CD14-positive monocyte (primary cell): ENCODE measurements around the gene ZDHHC14. TPM values are rescaled to one million over a fixed set of nuclear protein-coding genes. Genes with fewer than 3 reads are reported as not detected.
"Not testable (repeated sequence)": the region's sequence is repeated elsewhere in the genome, so short reads cannot be mapped to it uniquely, and the experiment has no call there.

Source experiments
- DNase-seq, 3 donors: peaks; one replicate each; pipeline ENCODE4 v3.0.0-alpha.2; 2011 to 2022
- H2AFZ ChIP-seq: 2 replicates; pipeline ENCODE4 v1.6.0; 2012; ENCODE audit warnings: mild to moderate bottlenecking, low read depth, low read length, inconsistent platforms; ENCODE audit not compliant: insufficient read depth, poor library complexity, severe bottlenecking
- H3K27ac ChIP-seq, 2 donors: 1 replicate in 1 of 2; 2 replicates in 1 of 2; pipeline ENCODE4 v1.5.1; 2012 to 2013; ENCODE audit warnings: low read length in 2 of 2, control low read depth in 1 of 2, inconsistent platforms in 1 of 2, low read depth in 1 of 2, mild to moderate bottlenecking in 1 of 2
- H3K27me3 ChIP-seq, 2 donors: one replicate each; pipeline versions ENCODE4 v1.6.0 to v1.6.1; 2011 to 2013; ENCODE audit warnings: low read length in 2 of 2; ENCODE audit not compliant: control insufficient read depth in 2 of 2, insufficient read depth in 2 of 2
- H3K36me3 ChIP-seq, 2 donors: replicated peaks in 1 of 2; 1 replicate in 1 of 2; 2 replicates in 1 of 2; pipeline versions ENCODE4 v1.5.1 to v1.6.1; 2012 to 2013; ENCODE audit warnings: low read length in 2 of 2, control low read depth in 1 of 2, inconsistent platforms in 1 of 2, mild to moderate bottlenecking in 1 of 2; ENCODE audit not compliant: insufficient read depth in 2 of 2, control insufficient read depth in 1 of 2
- H3K4me1 ChIP-seq, 2 donors: 1 replicate in 1 of 2; 2 replicates in 1 of 2; pipeline versions ENCODE4 v1.5.1 to v1.6.1; 2012 to 2013; ENCODE audit warnings: low read length in 2 of 2, control low read depth in 1 of 2, inconsistent platforms in 1 of 2, mild to moderate bottlenecking in 1 of 2, moderate library complexity in 1 of 2; ENCODE audit not compliant: insufficient read depth in 2 of 2, control insufficient read depth in 1 of 2
- H3K4me2 ChIP-seq: replicated peaks from 2 replicates; pipeline ENCODE3; 2012; ENCODE audit warnings: low read length, moderate library complexity, mild to moderate bottlenecking; ENCODE audit not compliant: poor library complexity, severe bottlenecking; ENCODE audit errors: extremely low read depth
- H3K4me3 ChIP-seq, 3 experiments: fragments of 200-600 bp in 1 of 3; sonication (generic) in 1 of 3; replicated peaks in 1 of 3; 1 replicate in 2 of 3; 2 replicates in 1 of 3; pipeline ENCODE4 v1.5.1; 2011 to 2013; ENCODE audit warnings: low read length in 3 of 3, mild to moderate bottlenecking in 3 of 3, control low read depth in 2 of 3, low read depth in 2 of 3, inconsistent platforms in 1 of 3, moderate library complexity in 1 of 3
- H3K79me2 ChIP-seq: 2 replicates; pipeline ENCODE4 v1.6.0; 2012; ENCODE audit warnings: mild to moderate bottlenecking, control low read depth, inconsistent platforms, low read length, moderate library complexity; ENCODE audit not compliant: insufficient read depth
- H3K9ac ChIP-seq: 2 replicates; pipeline ENCODE4 v1.6.0; 2017; ENCODE audit warnings: low read length, mild to moderate bottlenecking; ENCODE audit not compliant: insufficient read depth, poor library complexity, severe bottlenecking
- H3K9me3 ChIP-seq, 2 donors: replicated peaks in 1 of 2; 1 replicate in 1 of 2; 2 replicates in 1 of 2; pipeline versions ENCODE4 v1.5.1 to v1.6.1; 2012 to 2013; ENCODE audit warnings: low read length in 2 of 2, control low read depth in 1 of 2; ENCODE audit not compliant: control insufficient read depth in 1 of 2, insufficient read depth in 1 of 2
- H4K20me1 ChIP-seq: 2 replicates; pipeline ENCODE4 v1.6.0; 2012; ENCODE audit warnings: mild to moderate bottlenecking, low read length, control low read depth, moderate library complexity; ENCODE audit not compliant: insufficient read depth
- H3K27ac Mint-ChIP-seq, 7 donors: one replicate each; pipeline ENCODE4 v1.8.0; 2020; ENCODE audit warnings: mild to moderate bottlenecking in 7 of 7, mixed read lengths in 7 of 7, moderate library complexity in 6 of 7, inconsistent platforms in 2 of 7
- H3K27me3 Mint-ChIP-seq, 3 donors: one replicate each; pipeline ENCODE4 v1.8.0; 2021 to 2022; ENCODE audit warnings: low read depth in 3 of 3, mild to moderate bottlenecking in 3 of 3, mixed read lengths in 3 of 3, moderate library complexity in 3 of 3, inconsistent platforms in 1 of 3
- H3K36me3 Mint-ChIP-seq, 2 donors: one replicate each; pipeline ENCODE4 v1.8.0; 2020; ENCODE audit warnings: mixed read lengths in 2 of 2, inconsistent platforms in 1 of 2, mild to moderate bottlenecking in 1 of 2
- H3K4me1 Mint-ChIP-seq: one replicate; pipeline ENCODE4 v1.8.0; 2020; ENCODE audit warnings: mild to moderate bottlenecking, mixed read lengths
- H3K4me3 Mint-ChIP-seq, 2 donors: one replicate each; pipeline ENCODE4 v1.8.0; 2020; ENCODE audit warnings: mild to moderate bottlenecking in 2 of 2, mixed read lengths in 2 of 2, moderate library complexity in 1 of 2
- H3K9me3 Mint-ChIP-seq, 7 donors: one replicate each; pipeline ENCODE4 v1.8.0; 2020 to 2022; ENCODE audit warnings: mixed read lengths in 7 of 7, mild to moderate bottlenecking in 6 of 7, moderate library complexity in 6 of 7, inconsistent platforms in 2 of 7
- CTCF ChIP-seq: fragments of 200-600 bp; IDR thresholded peaks from one replicate; pipeline ENCODE4 v1.8.0; 2022; ENCODE audit warnings: antibody characterized with exemption, mild to moderate bottlenecking
- WGBS: methylation state at CpG from one replicate; pipeline ENCODE4 v1.1.5; 2013; ENCODE audit warnings: missing lambda C conversion rate; ENCODE audit not compliant: insufficient coverage; 5-methylcytosine and 5-hydroxymethylcytosine counted together
- intact Hi-C, 2 donors: fragments of 100-400 bp; cut with micrococcal nuclease; formaldehyde crosslinking; loops; one replicate each; pipeline versions ENCODE4 v1.15.0 to v1.15.1; 2023
- polyA plus RNA-seq, 3 donors: library from polyadenylated mRNA; depleted of rRNA in 1 of 3; unstranded in 2 of 3; stranded (reverse) in 1 of 3; fragments of 300-500 nt in 2 of 3; fragments of >200 nt in 1 of 3; fragmentation: Illumina TruSeq in 2 of 3; gene quantifications; 1 replicate in 2 of 3; 2 replicates in 1 of 3; pipeline ENCODE4 v1.2.3, GENCODE V29; 2012 to 2021

The ZDHHC14 gene
- polyA plus RNA-seq, 3 donors = 0.30 to 1.7 (median 0.93) TPM

GRCh38 chr6:157383471-157383870 lies 2.5 kb downstream of the ZDHHC14 start:
- TF ChIP-seq CTCF = no peak
- no peak overlapping the region for H3K4me3 ChIP-seq

GRCh38 chr6:157384962-157385361 lies 4.0 kb downstream of the ZDHHC14 start:
- not testable (repeated sequence) for H4K20me1 ChIP-seq, H3K27me3 ChIP-seq, H3K36me3 ChIP-seq, H3K9ac ChIP-seq, H3K4me3 Mint-ChIP-seq, H3K36me3 Mint-ChIP-seq, H3K9me3 Mint-ChIP-seq, H3K9me3 ChIP-seq, H3K27ac Mint-ChIP-seq, H3K4me3 ChIP-seq, H3K4me2 ChIP-seq, H3K27ac ChIP-seq, DNase-seq, H3K79me2 ChIP-seq, H2AFZ ChIP-seq
- peaks cover 13 to 15% of the 10 kb centered on the region in 2 donors for H3K4me1 ChIP-seq
- Mint-ChIP-seq H3K27me3 (peaks cover 3 to 12% (median 4%) of the 10 kb centered on the region in 3 donors), H3K4me1 (peaks cover 19% of the 10 kb centered on the region)
- intact Hi-C loops = loop anchor here in 1 of 2 donors (5.0 kb wide), 1 partner anchor 63 kb away; the partner anchor contains the start of gene TMEM242
- WGBS = 100% methylated on average over 1 of the region's 4 CpGs

More at GRCh38 chr6:157383471-157383870, 2.5 kb downstream of the ZDHHC14 start:
- Mint-ChIP-seq H3K9me3 (no peaks in the 10 kb centered on the region), H3K27me3 (peaks cover 3 to 12% (median 4%) of the 10 kb centered on the region in 3 donors), H3K27ac (no peak overlapping the region), H3K4me3 (peak overlapping the region in 1 of 2 donors; percentile 36), H3K4me1 (peaks cover 24% of the 10 kb centered on the region), H3K36me3 (peaks cover 0 to 7% of the 10 kb centered on the region in 2 donors)
- no peak for DNase-seq
- Histone ChIP-seq H4K20me1 (no peaks in the 10 kb centered on the region), H3K79me2 (peaks cover 8% of the 10 kb centered on the region), H3K4me2 (no peak overlapping the region), H3K4me1 (peaks cover 19 to 20% of the 10 kb centered on the region in 2 donors), H3K36me3 (no peaks in the 10 kb centered on the region), H3K27ac (no peak overlapping the region), H2AFZ (no peak overlapping the region), H3K9ac (no peak overlapping the region), H3K27me3 (no peaks in the 10 kb centered on the region), H3K9me3 (no peaks in the 10 kb centered on the region)
- intact Hi-C loops = loop anchor here in 1 of 2 donors (5.0 kb wide), 1 partner anchor 61 kb away; the partner anchor contains the start of gene TMEM242
- 81% methylated on average over 3 of the region's 9 CpGs for WGBS
